Thymus (tissue), 11 donors: Measurements from ENCODE around the gene HK1. TPM values are rescaled to one million over a fixed set of nuclear protein-coding genes. Genes with fewer than 3 reads are reported as not detected.
"Not testable (repeated sequence)": the region's sequence is repeated elsewhere in the genome, so short reads cannot be mapped to it uniquely, and the experiment has no call there.

Experiments
- DNase-seq, 9 donors: peaks; one replicate each; pipeline ENCODE4 v3.0.0-alpha.2; 2013; ENCODE audit warnings: low spot score in 9 of 9, low read depth in 6 of 9, missing footprints in 1 of 9
- H3K27ac ChIP-seq, 2 donors: one replicate each; pipeline ENCODE4 v1.5.1; 2013; ENCODE audit warnings: control low read depth in 1 of 2, low read depth in 1 of 2, low read length in 1 of 2, mild to moderate bottlenecking in 1 of 2, moderate library complexity in 1 of 2
- H3K27me3 ChIP-seq, 2 donors: one replicate each; pipeline ENCODE4 v1.5.1; 2013; ENCODE audit warnings: low read length in 1 of 2; ENCODE audit not compliant: control insufficient read depth in 2 of 2, insufficient read depth in 1 of 2
- H3K36me3 ChIP-seq, 2 donors: one replicate each; pipeline ENCODE4 v1.5.1; 2013; ENCODE audit warnings: low read length in 1 of 2, mild to moderate bottlenecking in 1 of 2, moderate library complexity in 1 of 2; ENCODE audit not compliant: control insufficient read depth in 2 of 2, insufficient read depth in 2 of 2
- H3K4me1 ChIP-seq, 2 donors: one replicate each; pipeline ENCODE4 v1.5.1; 2013; ENCODE audit warnings: low read length in 2 of 2; ENCODE audit not compliant: control insufficient read depth in 2 of 2, insufficient read depth in 2 of 2
- H3K4me3 ChIP-seq, 2 donors: one replicate each; pipeline ENCODE4 v1.5.1; 2013; ENCODE audit warnings: low read length in 2 of 2, control low read depth in 1 of 2, mild to moderate bottlenecking in 1 of 2
- H3K9me3 ChIP-seq, 2 donors: one replicate each; pipeline ENCODE4 v1.5.1; 2013; ENCODE audit warnings: low read length in 1 of 2, mild to moderate bottlenecking in 1 of 2; ENCODE audit not compliant: control insufficient read depth in 2 of 2, insufficient read depth in 1 of 2
- WGBS: extraction: QIAGEN DNeasy Blood & Tissue Kit; methylation state at CpG from one replicate; pipeline ENCODE4 v1.1.7; 2013; 5-methylcytosine and 5-hydroxymethylcytosine counted together
- polyA plus RNA-seq: library from polyadenylated mRNA; stranded (reverse); fragments of 200-250 nt; gene quantifications from one replicate; pipeline ENCODE4 v1.2.3, GENCODE V29; 2013
- total RNA-seq: library from RNA; stranded (reverse); fragments of 120-200 nt; gene quantifications from one replicate; pipeline ENCODE4 v1.2.4, GENCODE V29; 2013
- donor health status: healthy.

The HK1 gene
- total and polyA plus RNA-seq, 2 donors = 33.7 to 52.6 TPM

DNA sequence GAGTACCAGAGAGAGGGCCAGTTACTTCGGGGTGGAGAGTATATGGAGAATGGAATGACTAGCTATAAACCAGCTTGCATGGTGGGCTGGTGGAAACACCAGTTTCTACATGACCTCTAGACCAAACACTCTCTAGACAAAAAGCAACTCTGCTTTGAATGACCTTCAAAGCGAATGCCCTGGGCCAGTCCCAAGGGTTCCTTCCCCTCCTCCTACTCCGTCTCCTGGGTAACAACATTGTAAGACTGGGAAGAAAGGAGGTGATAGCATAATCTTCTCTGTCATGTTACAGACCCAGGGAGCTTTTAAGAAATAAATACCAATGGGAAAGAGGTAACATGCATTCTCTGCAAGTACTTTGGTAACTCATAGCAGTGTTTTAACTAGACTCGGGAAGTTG, 7.4 kb downstream of the HK1 start:
- Histone ChIP-seq H3K4me1 (no peaks in the 10 kb centered on the region), H3K27ac (no peak overlapping the region), H3K9me3 (no peaks in the 10 kb centered on the region), H3K27me3 (no peaks in the 10 kb centered on the region), H3K4me3 (no peak overlapping the region), H3K36me3 (no peaks in the 10 kb centered on the region)
- DNase-seq = no peak
- WGBS = 97% methylated on average over 4 of the region's 4 CpGs

DNA sequence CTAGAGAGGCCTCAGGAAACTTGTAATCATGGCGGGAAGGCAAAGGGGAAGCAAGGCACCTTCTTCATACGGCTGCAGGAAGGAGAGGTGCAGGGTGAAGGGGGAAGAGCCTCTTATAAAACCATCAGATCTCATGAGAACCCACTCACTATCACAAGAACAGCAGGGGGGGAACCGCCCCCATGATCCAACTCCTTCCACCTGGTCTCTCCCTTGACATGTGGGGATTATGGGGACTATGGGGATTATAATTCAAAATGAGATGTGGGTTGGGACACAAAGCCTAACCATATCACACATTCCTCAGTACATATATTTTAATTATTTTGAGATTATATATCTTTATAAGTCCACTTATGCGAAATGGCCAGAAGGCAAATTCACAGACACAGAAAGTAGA, 8.9 kb downstream of the HK1 start:
- 80% methylated on average over 4 of the region's 4 CpGs for whole genome bisulfite sequencing
- peaks cover 0 to 2% of the 10 kb centered on the region in 2 donors for H3K4me1 ChIP-seq
- H3K9me3 ChIP-seq = no peaks in the 10 kb centered on the region
- H3K36me3 ChIP-seq = no peaks in the 10 kb centered on the region
- H3K4me3 ChIP-seq = no peak overlapping the region
- no peak overlapping the region for H3K27ac ChIP-seq
- DNase-seq = no peak
- H3K27me3 ChIP-seq = no peaks in the 10 kb centered on the region

DNA sequence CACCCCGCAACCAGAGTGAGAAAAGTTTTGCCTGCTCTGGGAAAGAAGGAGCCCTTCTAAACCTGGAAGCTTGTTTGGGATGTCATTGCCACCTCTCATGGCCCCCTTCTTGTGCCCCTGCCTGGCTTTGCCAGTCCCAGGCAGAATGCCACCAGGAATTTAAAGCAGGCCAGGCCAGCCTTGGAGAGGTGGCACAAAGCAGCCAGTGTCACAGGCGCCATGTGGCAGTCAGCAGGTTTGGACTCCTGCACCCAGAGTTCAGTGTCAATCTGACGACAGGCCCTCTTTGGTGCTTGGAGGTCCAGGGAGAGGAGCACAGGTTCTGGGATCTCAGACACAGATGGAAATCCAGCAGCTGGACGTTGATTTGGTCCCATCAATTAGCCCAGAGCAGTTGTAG, 12.7 kb downstream of the HK1 start:
- Histone ChIP-seq H3K4me1 (peaks cover 18% of the 10 kb centered on the region in 2 donors), H3K27me3 (no peaks in the 10 kb centered on the region), H3K27ac (no peak overlapping the region), H3K9me3 (no peaks in the 10 kb centered on the region), H3K36me3 (no peaks in the 10 kb centered on the region), H3K4me3 (no peak overlapping the region)
- WGBS = 96% methylated on average over 4 of the region's 4 CpGs
- no peak for DNase-seq

DNA sequence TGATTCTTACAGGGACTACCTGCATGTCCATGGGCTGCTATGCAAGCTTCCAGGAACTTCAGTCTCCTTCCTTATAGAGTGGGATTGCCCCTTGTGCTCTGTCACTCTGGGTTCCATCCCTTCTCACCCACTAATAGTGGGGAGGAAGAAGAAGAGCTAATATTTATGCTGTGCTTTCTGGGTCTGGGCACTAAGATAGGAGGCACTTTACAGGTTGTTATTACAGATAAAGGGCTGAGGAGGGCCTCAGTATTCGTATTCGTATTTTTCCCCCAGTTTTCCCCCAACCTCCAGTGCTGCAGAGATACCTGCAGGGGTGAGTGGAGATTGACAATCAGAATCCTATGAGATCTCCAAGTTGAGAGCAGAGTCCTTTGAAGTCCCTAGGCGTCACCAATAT, 14.2 kb downstream of the HK1 start:
- H3K4me3 ChIP-seq = no peak overlapping the region
- WGBS = 72% methylated on average over 3 of the region's 3 CpGs

DNA sequence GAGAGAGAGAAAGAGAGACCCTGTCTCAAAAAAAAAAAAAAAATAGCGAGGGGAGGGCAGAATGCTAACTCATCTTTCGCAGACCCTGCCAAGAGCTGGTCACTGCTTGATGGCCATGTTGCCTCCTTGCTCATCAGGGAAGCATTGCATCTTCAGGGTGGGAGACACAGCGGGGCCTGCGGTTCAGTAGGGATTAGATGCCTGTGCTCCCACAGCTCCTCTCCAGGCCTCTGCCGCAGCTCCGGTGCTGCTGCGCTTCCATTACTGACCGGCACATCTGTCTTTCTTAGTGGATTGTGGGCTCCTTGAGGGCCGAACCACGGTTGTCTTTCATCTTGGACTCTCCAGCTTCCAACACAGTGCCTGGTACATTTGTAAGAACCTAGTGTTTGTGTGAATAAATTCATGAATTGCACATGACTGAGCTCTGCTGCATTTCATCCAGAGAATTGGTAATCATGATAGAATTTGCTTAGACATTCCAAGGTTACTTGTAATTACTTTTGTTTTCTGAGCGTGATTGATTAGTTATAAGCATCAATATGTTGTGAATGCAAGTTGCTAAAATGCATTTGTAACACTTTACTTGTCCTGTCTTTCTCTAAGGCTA, 16.8 kb downstream of the HK1 start:
- DNase-seq = no peak
- Histone ChIP-seq H3K27ac (no peak overlapping the region), H3K27me3 (no peaks in the 10 kb centered on the region), H3K36me3 (no peaks in the 10 kb centered on the region), H3K9me3 (no peaks in the 10 kb centered on the region), H3K4me1 (peaks cover 18% of the 10 kb centered on the region in 2 donors), H3K4me3 (no peak overlapping the region)
- WGBS = 98% methylated on average over 11 of the region's 11 CpGs

More for the DNA sequence above, 14.2 kb downstream of the HK1 start:
- H3K4me1 ChIP-seq = peaks cover 18% of the 10 kb centered on the region in 2 donors
- no peaks in the 10 kb centered on the region for H3K9me3 ChIP-seq
- no peaks in the 10 kb centered on the region for H3K36me3 ChIP-seq
- H3K27ac ChIP-seq = no peak overlapping the region
- DNase-seq = no peak
- no peaks in the 10 kb centered on the region for H3K27me3 ChIP-seq

DNA sequence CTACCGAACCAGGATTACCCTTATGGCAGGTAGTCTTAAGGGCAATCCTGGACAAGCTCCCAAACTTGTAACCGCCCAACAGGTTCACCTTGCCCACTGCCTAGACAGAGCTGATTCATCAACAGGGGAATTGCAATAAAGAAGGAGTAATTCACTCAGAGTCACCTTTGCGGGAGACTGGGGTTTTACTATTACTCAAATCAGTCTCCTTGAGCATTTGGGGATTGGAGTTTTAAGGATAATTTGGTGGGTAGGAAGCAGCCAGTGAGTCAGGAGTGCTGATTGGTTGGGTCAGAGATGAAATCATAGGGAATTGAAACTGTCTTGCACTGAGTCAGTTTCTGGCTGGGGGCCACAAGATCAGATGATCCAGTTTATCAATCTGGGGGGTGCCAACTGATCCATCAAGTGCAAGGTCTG, 25.3 kb downstream of the HK1 start:
- 99% methylated on average over 3 of the region's 3 CpGs for WGBS

DNA sequence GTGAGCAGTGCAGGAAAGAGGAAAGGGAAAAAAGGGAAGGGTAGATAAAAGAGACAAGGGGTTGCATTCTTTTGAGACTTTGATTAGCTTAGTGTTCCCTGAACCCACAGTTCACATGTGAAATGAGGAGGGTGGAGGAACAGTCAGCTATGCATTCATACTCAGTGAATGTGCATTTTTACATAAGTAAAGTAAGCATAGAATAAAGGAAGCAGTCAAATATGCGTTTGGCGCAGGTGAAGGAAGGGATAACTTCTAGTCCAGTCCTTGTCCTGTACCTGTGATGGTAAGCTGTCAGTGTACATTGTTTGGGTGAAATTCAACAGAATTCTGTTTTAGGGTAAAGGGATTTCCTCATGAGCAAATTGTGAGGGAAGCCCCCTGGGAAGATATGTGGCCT, 28.1 kb downstream of the HK1 start:
- no peak overlapping the region for H3K4me3 ChIP-seq
- H3K9me3 ChIP-seq = no peaks in the 10 kb centered on the region
- no peaks in the 10 kb centered on the region for H3K27me3 ChIP-seq
- DNase-seq = no peak
- WGBS = 96% methylated on average over 2 of the region's 2 CpGs
- H3K27ac ChIP-seq = no peak overlapping the region
- no peaks in the 10 kb centered on the region for H3K36me3 ChIP-seq
- no peaks in the 10 kb centered on the region for H3K4me1 ChIP-seq

More for the DNA sequence above, 25.3 kb downstream of the HK1 start:
- Histone ChIP-seq H3K36me3 (no peaks in the 10 kb centered on the region), H3K27ac (no peak overlapping the region), H3K27me3 (no peaks in the 10 kb centered on the region), H3K4me1 (no peaks in the 10 kb centered on the region), H3K9me3 (no peaks in the 10 kb centered on the region), H3K4me3 (no peak overlapping the region)
- DNase-seq = no peak

DNA sequence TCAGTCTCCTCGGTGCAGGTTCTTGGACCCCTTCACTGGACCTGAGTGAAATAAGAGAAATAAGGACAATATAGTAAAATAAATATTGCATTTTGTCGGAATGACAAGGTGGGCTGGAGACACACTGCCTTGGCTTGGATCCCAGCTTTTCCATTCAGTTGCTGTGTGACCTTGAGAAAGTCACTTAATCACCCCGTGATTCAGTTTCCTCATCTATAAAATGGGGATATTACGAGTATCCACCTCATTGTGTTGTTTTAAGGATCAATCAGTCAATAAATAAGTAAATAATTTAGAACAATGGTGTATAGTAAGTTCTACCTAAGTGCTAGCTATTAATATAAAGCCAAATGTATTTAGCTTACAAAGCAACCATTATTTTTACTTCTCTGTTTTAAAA, 29.1 kb downstream of the HK1 start:
- Histone ChIP-seq H3K4me3 (no peak overlapping the region), H3K27me3 (no peaks in the 10 kb centered on the region), H3K4me1 (no peaks in the 10 kb centered on the region), H3K27ac (no peak overlapping the region), H3K9me3 (no peaks in the 10 kb centered on the region), H3K36me3 (no peaks in the 10 kb centered on the region)
- WGBS = 95% methylated on average over 4 of the region's 4 CpGs
- DNase-seq = no peak

DNA sequence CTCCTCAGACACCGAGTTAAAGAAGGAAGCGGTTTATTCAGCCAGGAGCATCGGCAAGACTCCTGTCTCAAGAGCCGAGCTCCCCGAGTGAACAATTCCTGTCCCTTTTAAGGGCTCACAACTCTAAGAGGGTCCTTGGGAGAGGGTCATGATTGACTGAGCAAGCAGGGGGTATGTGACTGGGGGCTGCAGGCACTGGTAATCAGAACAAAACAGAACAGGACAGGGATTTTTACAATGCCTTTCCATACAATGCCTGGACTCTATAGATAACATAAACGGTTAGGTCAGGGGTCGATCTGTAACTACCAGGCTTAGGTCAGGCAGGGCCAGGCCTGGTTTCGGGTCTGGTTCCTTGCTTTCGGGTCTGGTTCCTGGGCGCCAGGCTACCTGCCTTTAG, 30.0 kb downstream of the HK1 start:
- not testable (repeated sequence) for H3K4me3 ChIP-seq, H3K4me1 ChIP-seq, H3K36me3 ChIP-seq, DNase-seq, H3K27me3 ChIP-seq, H3K27ac ChIP-seq, H3K9me3 ChIP-seq
- WGBS = 97% methylated on average over 10 of the region's 10 CpGs

DNA sequence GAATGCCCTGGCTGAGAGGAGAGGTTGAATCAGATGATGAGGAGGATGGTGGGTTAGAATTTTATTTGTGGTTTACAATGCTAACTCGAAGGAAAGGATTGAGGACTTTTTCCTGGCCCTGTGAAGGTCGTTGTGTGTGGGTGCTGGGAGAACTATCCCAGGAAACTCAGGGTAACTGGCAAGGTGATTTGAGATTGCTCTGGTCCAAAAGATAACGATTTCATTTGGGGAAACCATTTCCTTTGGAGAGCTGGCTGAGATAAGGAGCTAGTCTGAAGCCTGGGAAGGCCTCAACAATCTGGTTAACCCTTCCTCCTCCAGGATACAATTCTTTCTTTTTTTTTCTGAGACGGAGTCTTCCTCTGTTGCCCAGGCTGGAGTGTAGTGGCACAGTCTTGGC, 33.0 kb downstream of the HK1 start:
- Histone ChIP-seq H3K4me3 (no peak overlapping the region), H3K9me3 (no peaks in the 10 kb centered on the region), H3K27ac (no peak overlapping the region), H3K27me3 (no peaks in the 10 kb centered on the region), H3K36me3 (no peaks in the 10 kb centered on the region), H3K4me1 (peaks cover 0 to 4% of the 10 kb centered on the region in 2 donors)
- DNase-seq = no peak
- 66% methylated on average over 4 of the region's 4 CpGs for WGBS
